ENCODE data around the gene PNPO. TPM values are rescaled to one million over a fixed set of nuclear protein-coding genes. Genes with fewer than 3 reads are reported as not detected.
A peak's percentile ranks its signal among the peaks of the same experiment; 100 is the strongest.

PNPO gene
- 29.3 and 43.5 TPM in 2 replicates for total RNA-seq
- 12.8 TPM for polyA plus RNA-seq (2012)

- peak; percentile 99 for DNase-seq (ENCODE audit: low read depth)
Observed at GRCh38 chr17:47941246-47942095, at the start of gene PNPO. TSS of gene PNPO (plus strand) at chr17:47941571. CDS start at chr17:47941676, 105 bp downstream.

- DNase-seq (ENCODE audit: low read depth) = no peak
Observed at GRCh38 chr17:47894498-47895346, 46.6 kb upstream of the PNPO start.

- peak; percentile 60 for DNase-seq (ENCODE audit: low read depth)
Observed at GRCh38 chr17:47895347-47895855, 46.0 kb upstream of the PNPO start.

- DNase-seq (ENCODE audit: low read depth) = peak; percentile 100
Observed at GRCh38 chr17:47895856-47896671, 45.3 kb upstream of the PNPO start, which contains the start of gene SP2. TSS of gene SP2 (plus strand) at chr17:47896236. CDS start at chr17:47896287, 51 bp downstream.

DNA sequence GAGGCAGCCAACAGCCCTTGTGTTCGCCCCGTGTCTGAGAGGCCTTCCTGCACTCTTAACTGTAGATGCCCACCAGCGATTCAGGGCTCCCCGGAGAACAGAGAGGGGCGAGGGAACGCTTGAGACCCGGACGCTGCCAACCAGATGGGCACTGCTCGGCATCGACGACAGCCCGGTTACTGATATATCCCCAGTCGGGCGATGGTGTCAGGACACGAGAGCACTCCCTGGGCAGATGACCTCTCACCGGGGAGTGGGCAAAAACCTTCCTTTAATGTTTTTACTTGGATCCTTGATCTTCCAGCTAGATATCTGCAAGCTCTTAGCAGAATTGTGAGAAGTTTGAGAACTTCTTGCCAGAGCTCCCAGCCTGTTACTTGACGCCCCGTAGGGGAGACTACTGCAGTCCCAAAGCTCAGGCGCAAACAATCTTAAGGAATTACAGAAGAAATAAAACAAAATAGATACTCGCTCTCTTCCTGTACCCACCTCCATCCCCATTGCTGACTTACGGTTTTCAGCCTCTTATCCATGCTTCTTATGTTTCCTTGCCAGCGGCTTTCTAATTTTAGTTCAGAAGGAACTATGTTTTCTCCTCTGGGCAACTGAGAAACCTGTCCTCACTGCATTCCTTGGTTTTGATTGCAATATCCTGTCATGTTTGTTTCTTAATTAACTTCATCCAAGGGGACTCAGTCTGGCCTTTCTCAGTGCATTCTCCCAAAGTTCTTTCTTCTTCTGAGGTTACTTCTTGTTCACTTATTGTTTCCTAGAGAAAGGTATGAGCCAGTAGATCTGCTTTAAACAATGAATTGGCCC is 44.5 kb upstream of the PNPO start:
- DNase-seq (ENCODE audit: low read depth) = peak; percentile 38

DNA sequence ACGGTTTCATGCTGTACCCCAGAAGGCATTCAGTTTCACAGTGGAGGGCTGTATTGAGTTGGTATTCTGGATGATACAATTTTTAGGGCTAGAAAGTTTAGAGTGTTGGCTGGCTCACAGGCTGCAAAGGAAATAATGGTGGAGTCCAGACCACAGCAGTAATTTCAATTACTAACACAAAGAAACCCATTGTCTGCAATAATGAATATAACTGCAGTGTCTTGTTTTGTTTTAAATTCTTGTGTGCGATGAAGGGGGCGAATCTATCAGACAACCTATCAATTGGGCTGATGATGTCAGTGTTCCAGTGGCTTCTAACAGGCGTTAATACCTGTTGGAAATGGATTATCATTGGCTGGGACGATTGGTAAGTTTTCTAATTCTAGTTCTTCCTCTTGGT is 43.8 kb upstream of the PNPO start:
- DNase-seq (ENCODE audit: low read depth) = no peak

- no peak for DNase-seq (ENCODE audit: low read depth)
Observed at GRCh38 chr17:47898241-47898640, 43.1 kb upstream of the PNPO start.

DNA sequence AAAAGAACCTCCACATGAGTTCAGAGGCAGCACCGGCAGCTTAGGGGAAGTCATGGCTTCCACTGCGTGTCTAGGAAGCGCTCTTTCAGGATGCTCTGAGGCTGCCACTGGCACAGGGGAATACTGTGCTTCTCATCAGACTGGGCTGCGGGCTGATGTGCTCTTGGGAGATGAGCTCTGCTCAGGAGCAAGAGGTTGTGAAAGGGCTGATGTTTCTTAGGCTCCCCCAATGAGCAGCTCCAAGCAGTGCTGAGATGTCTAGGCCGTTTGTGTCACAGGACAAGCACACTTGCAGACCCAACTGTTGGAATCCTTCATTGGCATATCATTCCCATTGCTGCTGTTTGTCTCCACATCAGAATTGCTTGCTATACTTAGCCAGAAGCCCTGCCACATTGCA is 41.7 kb upstream of the PNPO start:
- peak; percentile 31 for DNase-seq (ENCODE audit: low read depth)

DNA sequence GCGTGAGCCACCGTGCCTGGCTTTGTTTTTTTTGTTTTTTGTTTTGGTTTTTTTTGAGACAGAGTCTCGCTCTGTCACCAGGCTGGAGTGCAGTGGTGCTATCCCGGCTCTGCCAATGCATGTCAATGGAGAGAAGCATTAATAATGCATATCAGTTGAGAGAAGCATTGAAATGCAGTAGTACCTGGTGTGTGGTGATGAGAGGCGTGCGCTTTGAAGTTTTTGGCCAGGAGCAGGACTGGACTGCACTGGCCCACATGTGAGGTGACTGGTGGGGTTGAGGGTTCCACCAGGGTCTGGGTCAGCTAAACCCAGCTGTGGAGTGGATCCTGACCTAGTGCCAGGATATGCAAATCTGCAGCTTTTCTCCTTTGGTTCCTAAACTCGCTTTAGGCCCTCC is 39.9 kb upstream of the PNPO start:
- DNase-seq (ENCODE audit: low read depth) = no peak

GRCh38 chr17:47902039-47902744 is 39.2 kb upstream of the PNPO start:
- no peak for DNase-seq (ENCODE audit: low read depth)

- DNase-seq (ENCODE audit: low read depth) = peak; percentile 96
Observed at GRCh38 chr17:47905221-47905733, 36.1 kb upstream of the PNPO start.

GRCh38 chr17:47906443-47906842 is 34.9 kb upstream of the PNPO start:
- peak; percentile 79 for DNase-seq (ENCODE audit: low read depth)

- DNase-seq (ENCODE audit: low read depth) = no peak
Observed at GRCh38 chr17:47907932-47908562, 33.3 kb upstream of the PNPO start.

GRCh38 chr17:47913050-47913449 is 28.3 kb upstream of the PNPO start:
- no peak for DNase-seq (ENCODE audit: low read depth)

DNA sequence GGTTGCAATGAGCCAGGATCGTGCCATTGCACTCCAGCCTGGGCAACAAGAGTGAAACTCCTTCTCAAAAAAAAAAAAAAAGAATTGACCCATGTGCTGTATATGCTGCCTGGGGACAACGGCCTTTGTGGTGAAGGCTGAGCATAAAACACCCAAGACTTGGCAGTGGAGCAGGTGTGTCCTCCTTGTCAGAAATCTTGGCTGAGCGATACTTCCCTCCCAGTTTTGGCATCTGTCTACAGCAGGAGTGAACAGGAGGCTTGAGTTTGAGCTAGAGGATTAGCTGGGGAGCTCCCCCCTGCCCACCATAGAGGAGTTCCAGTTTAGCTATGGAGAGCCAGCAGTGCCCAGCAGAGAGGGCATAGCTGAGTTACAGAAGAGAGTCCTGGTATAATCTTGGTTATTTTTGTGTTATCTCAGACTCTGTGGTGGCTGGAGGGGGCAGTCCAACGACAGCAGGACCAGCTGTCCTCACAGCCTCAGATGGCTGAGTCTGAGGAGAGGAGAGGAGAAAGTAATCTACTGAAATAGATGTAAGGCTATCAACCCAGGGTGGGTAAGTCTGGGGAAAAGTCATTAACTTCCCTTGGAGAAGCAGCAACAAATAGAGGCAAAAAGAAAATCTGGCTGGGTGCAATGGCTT is 26.9 kb upstream of the PNPO start:
- DNase-seq (ENCODE audit: low read depth) = peak; percentile 78

GRCh38 chr17:47915776-47916398 is 25.5 kb upstream of the PNPO start:
- no peak for DNase-seq (ENCODE audit: low read depth)

- DNase-seq (ENCODE audit: low read depth) = no peak
Observed at GRCh38 chr17:47916489-47917208, 24.7 kb upstream of the PNPO start.
